Activated CD4-positive, alpha-beta T cell treated with anti-CD3 and anti-CD28 coated beads, Interleukin-2, Interleukin-4, amounts not matched to agents 100 ng/mL and 50 ng/mL, durations not matched to agents 16 hours and 8 hours (primary cell): Measurements from ENCODE around the gene GPSM1.
"Not testable (repeated sequence)": the region's sequence is repeated elsewhere in the genome, so short reads cannot be mapped to it uniquely, and the experiment has no call there.

Source experiments
- DNase-seq: peaks from one replicate; pipeline ENCODE4 v3.0.0-alpha.2; 2020; ENCODE audit warnings: low spot score

Gene GPSM1

DNA sequence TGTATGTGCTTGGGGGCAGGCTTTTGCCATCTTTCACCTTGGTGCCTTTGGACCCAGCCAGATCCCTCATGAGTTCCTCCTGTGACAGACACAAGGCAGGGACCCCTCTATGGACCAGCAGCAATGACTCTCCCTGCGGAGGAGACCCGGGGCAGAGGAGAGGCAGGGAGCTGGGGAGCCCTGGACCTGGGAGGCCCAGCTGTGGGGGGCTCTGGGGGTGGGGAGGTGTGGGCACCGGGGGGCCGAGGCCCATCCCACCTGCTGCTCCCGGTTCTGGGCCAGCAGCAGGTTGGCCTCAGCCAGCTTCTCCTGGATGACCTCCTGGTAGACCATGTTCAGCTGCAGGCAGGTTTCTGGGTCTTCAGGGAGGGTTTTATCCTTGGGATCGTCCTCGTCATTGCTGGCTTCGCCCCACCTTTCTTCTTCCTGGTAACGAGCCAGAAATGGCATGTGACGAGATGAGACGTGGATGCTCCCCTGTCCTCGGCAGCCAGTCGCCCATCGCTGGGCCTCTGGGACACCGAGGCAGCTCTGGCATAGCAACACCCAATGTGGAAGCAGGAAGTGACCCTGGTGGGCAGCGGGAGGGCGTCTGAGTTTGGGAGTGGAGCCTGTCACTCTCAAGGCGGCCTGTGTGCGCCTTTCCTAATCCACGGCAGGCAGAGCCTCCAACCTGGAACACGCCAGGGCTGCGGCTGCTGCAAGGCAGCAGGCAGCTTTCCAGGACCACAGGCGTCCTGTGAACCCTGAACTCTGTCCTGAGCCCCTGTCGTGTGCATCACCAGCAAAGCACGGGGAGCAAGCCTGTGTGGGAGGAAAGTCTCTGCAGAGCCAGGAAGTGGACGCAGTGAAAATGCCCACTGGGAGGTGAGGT is 68.2 kb downstream of the GPSM1 start:
- DNase-seq: no peak

DNA sequence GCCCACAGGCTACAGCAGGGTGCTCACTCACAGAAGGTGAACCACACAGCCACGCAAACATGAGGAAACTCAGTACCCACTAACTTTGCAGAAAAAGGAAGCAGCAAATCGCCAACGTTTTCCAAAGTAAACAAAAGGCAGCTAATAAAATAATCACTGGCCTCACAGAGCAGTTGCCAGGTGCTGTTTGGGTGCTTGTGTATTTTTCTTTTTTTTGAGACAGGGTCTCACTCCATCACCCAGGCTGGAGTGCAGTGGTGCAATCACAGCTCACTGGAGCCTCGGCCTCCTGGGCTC is 68.8 kb downstream of the GPSM1 start:
- DNase-seq: no peak

DNA sequence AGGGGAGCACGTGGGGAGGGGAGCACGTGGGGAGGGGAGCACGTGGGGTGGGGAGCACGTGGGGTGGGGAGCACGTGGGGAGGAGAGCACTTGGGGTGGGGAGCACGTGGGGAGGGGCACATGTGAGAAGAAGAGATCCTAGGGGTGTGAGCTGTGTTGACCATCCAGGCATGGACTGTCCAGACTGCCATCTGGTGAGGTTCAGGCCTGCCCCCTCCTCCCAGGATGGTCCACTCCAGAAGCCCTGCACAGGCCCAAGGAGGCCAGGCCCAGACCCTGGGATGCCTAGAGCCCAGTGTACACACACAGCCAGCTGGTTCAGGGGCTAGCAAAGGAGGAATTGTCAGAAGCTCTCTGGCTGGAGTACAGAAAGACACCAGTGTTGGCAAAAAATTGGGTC is 70.3 kb downstream of the GPSM1 start:
- no peak for DNase-seq

DNA sequence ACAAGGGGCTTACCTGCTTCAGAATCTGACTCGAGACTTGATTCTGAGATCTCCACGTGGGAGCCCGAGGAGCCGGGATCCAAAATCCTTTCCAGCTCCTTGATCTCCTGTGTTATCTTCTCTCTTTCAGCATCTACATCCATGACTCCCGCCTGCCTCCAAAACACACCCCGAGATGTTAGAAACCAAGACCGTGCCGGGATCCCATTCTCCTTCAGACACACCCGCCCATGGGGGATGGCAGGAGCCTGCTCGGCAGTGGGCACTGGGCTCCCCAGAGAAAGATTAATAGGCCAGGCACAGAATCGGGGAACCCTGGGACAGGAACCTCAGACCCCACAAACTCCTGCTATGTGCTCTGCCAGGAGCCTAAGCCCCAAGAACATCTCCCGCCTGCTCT is 70.9 kb downstream of the GPSM1 start:
- DNase-seq: no peak

DNA sequence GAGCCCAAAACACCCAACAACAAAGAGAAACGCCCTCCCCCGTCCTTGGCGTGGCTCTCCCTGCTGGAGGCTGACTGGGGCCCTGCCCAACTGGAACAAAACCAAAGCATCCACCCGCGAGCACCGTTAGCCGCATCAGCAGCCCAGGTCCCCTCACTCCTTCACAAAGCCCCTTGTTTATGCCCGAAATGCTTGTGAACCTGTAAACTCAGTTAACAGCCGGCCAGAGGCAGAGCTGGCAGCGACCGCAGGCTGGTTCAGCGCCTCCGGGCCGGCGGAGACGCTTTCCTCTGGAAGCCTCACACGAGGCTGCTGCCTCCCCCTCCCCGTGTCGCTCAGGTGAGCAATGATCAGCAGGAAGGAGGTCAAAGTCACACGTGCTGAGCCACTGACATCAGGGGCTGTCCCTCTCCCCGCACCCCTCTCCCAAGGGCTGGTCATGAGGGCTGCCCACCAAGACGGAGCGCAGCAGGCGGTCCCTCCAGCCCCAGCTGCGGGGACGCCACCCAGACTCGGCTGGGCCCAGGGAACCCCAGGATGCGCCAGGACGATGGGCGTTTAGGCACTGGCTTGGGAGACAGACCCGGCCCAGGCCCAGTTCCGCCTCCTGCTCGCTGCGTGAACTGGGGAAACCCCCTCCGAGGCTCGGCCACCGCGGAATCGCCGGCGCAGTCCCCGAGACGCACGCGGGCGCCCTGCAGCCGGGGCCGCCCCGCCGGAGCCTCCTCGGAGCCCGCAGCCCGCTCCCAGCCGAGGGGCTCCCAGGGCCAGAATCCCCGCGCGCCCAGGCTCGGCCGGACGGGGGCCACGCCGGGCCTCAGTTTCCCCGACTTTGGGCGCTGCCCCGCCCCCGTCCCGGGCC is 72.1 kb downstream of the GPSM1 start:
- DNase-seq: peak; percentile 39

DNA sequence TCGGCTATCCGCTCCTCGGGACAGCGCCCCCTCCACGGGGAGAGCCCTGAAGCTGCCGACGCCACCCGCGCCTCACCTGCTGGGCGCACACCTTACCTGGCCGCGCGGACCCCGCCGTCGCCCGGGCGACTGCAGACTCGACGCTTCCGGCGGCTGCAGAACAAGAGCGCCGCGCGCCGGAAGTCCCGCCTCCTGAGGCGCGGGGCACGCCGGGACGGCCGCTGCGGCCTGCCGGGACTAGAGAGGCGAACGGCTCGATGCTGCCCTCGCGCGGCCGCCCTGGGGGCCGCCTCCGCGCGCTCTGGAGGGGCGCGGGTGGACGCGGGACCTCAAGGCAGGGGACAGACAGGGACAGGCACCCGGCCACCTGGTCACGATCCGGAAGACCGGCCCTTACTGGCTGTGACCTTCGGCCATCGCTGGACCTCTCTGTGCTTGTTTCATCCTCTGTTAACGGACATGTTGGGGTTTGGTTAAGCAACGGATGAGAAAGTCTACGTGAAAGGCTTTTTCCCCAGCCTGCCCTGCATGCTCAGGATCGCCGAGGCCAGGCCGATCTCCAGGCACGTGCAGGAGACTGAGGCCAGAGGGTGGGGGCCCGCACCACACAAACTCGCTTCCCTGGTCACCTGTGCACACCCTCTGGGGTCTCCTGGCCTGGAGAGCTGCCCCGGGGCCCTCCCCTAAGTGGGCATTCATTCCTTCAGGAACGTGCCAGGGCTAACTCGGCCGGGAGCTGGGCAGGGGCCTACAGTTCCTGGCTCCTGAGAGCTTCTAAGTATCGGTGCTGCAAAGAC is 72.9 kb downstream of the GPSM1 start, which contains the start of gene SNAPC4:
TSS of gene SNAPC4 (minus strand) at position 133 of the 797 bp plus-strand sequence. CDS start 1,742 bp downstream, outside the sequence.
- DNase-seq: peak; percentile 91

DNA sequence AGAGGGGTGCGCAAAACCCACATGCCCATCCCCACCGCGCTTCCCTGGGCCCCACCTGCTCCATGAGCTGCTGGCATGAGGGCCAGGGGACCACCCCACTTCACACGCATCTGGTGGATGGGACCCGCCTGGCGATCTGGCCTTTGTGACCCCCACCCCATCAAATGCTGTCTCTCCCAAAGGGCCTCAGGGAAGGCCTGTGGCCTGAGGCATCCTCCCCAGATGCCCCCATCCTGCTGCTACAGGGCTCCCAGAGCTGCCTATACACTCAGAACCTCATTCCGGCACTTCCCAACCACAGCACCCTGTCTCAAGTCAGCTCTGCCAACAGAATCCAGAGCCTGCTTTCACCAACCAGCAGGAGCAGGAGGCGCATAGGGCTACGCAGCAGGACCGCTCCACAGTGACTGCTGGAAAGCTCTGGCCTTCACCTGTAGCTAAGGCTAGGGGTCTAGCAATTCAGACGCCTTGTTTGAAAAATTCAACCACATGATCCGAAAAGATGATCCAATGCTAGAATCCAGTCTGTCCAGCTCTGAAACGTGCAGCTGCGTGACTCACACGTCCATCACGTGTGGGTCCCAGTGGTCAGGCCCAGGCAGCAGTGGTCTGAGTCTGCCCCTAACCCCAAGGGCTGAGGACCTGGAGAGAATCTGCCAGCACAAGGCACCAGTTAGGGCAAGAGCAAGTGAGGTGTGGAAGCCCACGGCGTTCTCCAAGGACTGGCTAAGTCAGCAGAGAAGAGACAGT is 74.0 kb downstream of the GPSM1 start:
- no peak for DNase-seq

DNA sequence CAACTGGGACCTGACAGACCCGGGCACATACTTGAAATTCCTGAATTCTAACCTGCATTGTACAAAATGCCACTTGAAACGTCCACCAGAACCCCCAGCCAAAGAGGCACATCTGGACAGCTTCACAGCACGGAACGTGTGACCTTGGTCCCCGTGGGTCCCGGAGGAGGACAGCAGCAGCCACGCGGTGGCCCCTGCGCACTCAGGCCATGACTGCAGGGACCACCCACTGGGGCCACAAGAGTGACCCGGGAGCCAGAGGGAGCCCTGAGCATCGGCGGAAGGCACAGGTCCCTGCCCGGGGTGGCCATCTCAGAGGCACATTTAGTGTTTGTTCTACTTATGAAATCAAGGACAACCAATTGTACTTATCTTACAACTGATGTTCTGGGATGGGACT is 74.7 kb downstream of the GPSM1 start:
- DNase-seq: no peak

DNA sequence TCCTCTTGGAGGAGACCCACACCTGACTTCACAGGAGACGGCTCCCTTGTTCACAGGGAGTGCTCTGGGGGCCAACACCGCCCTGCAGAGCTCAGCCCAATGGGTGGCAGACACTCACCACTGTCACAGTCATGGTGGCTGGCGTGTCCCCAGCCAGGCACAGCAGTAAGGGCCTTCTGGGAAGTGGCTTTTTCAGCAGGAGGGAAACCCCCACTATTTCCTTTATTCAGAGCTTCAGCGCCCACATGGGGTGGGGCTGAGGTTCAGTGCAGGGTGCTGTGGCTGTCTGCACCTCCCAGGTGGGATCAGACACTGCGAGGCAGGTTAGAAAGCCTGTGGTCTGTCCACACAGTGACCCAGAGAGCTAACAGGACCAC is 76.2 kb downstream of the GPSM1 start:
- DNase-seq: peak; percentile 84

DNA sequence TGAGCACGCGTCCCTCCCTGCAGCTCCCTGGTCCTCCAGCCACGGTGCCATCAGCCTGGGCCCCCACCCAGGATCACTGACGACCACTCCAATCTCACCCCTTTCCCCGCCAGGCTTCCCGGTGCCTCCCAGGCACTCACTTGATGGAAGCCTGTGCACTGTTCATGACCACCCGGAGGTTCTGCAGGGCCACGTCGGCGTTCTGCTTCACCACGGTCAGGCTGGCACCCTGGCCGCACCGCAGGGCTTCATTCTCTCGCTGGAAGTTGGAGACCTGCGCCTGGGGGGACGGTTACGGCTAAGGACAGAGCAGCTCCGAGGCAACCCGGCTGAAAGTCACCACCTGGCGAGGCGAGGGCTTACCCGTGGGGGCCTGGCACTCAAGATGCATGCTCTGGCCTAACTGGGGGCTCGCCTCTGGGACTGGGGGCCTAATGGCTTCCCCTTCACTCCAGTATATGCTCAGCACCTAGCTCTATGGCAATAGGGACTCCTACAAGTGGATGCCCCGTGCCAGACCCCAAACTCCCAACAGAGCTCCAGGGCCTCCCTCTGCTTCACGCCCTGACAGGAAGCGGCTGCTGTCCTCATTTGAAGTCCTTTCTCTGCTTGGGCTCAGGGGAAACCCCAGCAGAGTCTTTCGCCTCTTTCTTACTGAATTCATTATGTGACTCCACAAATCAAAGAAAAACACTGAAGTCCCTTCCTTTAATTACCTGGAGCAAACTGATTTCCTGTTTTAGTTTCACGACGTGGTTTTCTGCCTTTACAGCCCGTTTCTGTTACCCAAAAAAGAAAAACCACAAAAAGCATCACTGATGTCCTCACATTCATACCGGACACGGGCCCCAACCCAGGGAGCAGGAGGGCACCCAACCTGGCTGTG is 76.8 kb downstream of the GPSM1 start:
- DNase-seq: peak; percentile 66

DNA sequence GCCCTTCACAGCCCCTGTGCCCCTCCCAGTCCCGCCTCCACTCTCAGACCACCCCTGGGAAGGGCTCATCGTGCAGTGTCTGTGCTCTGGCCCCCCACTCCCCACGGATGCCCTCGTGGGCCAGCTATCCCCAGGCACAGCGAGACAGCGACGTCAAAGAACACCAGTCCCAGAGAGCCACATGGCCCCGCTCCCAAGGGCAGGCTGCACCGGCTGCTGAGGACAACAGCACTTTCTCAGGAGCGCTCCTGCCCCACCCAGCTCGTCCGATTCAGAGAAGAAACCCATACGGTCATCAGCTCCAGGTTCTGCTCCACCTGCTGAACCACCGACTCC is 77.4 kb downstream of the GPSM1 start:
- no peak for DNase-seq

DNA sequence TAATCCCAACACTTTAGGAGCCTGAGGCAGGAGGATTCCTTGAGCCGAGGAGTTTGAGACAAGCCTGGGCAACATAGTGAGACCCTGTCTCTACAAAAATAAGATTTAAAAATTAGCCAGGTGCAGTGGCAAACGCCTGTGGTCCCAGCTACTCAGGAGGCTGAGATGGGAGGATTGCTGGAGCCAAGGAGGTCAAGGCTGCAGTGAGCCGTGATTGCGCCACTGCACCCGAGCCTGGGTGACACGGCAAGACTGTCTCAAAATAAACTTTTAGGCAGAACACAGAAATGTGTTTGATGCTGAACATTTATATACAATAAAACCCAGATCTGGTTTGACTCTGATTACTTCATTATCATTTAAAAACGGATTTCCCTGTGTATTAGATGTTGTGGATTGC is 78.1 kb downstream of the GPSM1 start:
- no peak for DNase-seq

DNA sequence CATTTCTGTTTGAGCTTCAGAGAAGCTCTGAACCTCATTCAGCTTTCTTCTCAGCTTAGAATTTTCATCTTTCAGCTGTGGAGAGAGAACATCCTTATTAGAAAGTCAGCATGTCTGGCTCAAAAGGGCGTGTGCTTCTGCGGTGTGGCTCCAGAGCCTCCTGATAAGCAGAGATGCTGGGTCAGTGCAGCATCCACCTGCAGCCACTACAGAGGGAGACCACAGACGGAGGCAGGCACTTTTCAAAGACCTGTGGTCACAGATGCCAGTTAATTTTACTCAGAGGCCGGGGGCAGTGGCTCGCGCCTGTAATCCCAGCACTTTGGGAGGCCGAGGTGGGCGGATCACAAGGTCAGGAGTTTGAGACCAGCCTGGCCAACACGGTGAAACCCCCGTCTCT is 78.6 kb downstream of the GPSM1 start:
- not testable (repeated sequence) for DNase-seq

DNA sequence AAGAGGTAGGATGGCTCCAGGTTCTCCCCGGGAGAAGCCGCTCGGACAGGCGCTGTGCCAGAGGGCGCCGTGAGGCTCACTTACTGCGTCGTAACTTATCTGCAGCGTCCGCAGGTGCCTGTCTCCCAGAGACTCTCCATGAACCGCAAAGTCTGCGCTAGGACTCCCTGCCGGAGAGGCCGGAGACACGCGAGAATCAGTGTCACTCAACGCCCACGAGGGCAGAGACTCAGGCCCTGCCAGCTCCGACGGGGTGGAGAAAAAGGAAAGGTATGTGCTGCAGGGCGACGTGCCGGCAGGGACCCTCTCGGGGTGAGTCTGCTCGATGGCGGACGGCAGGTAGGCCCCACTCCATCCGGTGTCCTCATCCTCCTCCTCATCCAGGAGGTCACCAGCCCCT is 79.7 kb downstream of the GPSM1 start:
- DNase-seq: not testable (repeated sequence)

DNA sequence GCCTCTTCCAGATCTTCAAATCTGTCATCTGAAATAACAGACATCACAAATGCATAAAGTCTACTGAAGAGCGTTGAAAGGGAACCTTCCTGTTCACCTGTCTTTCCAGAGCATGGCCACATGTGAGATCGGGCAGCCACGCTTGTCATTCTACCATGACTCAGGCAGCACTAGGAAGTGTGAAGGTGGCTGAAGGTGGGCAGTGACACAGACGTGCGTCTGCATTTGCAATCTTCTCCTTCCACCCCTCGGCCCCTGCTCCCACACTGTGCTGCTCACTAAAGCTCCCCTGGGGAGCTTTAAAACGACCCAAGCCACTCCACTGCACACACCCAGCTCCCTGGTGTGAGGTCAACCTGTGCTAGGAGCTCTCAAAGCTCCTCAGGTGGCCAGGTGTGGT is 80.6 kb downstream of the GPSM1 start:
- DNase-seq: no peak
